Measurements from ENCODE around the gene S1PR3. TPM values are rescaled to one million over a fixed set of nuclear protein-coding genes. Genes with fewer than 3 reads are reported as not detected.

S1PR3 gene
- total and polyA plus RNA-seq, 12 donors = 3.6 to 61.6 (median 13.3) TPM

- 68 to 75% methylated on average over 10 of the region's 10 CpGs for WGBS, 2 donors
- ATAC-seq = peak in 3 of 8 donors; percentile 12 to 29 (median 14)
- H3K4me1 ChIP-seq = peaks cover 5 to 52% (median 32%) of the 10 kb centered on the region in 9 donors
- DNase-seq = no peak
- H3K4me3 ChIP-seq = no peak overlapping the region
- no peaks in the 10 kb centered on the region for H3K27me3 ChIP-seq
- no peaks in the 10 kb centered on the region for H3K36me3 ChIP-seq
- peaks cover 0 to 4% (median 0%) of the 10 kb centered on the region in 11 donors for H3K9me3 ChIP-seq
- TF ChIP-seq, protein P1, sequence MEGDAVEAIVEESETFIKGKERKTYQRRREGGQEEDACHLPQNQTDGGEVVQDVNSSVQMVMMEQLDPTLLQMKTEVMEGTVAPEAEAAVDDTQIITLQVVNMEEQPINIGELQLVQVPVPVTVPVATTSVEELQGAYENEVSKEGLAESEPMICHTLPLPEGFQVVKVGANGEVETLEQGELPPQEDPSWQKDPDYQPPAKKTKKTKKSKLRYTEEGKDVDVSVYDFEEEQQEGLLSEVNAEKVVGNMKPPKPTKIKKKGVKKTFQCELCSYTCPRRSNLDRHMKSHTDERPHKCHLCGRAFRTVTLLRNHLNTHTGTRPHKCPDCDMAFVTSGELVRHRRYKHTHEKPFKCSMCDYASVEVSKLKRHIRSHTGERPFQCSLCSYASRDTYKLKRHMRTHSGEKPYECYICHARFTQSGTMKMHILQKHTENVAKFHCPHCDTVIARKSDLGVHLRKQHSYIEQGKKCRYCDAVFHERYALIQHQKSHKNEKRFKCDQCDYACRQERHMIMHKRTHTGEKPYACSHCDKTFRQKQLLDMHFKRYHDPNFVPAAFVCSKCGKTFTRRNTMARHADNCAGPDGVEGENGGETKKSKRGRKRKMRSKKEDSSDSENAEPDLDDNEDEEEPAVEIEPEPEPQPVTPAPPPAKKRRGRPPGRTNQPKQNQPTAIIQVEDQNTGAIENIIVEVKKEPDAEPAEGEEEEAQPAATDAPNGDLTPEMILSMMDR (IDR thresholded peaks at IDR 0.05) = no peak
- intact Hi-C loops (cut with DNase I) = loop anchor here in 3 of 10 donors (5.0 to 10.0 kb wide), 3 partner anchors 37 to 146 kb away; partner anchors contain the start of gene S1PR3 (in 1 of the 3)
- peak overlapping the region in 9 of 10 donors; percentile 42 to 80 (median 64) for H3K27ac ChIP-seq
Measured at GRCh38 chr9:88950341-88951154, 40.7 kb upstream of the S1PR3 start.

- Histone ChIP-seq H3K4me1 (peaks cover 5 to 52% (median 32%) of the 10 kb centered on the region in 9 donors), H3K27me3 (no peaks in the 10 kb centered on the region), H3K27ac (peak overlapping the region in 2 of 10 donors; percentile 75 to 80), H3K9me3 (peaks cover 0 to 4% (median 0%) of the 10 kb centered on the region in 11 donors), H3K4me3 (no peak overlapping the region), H3K36me3 (no peaks in the 10 kb centered on the region)
- ATAC-seq (no peak), DNase-seq (no peak)
- intact Hi-C loops (cut with DNase I) = loop anchor here in 3 of 10 donors (5.0 to 10.0 kb wide), 3 partner anchors 36 to 146 kb away; partner anchors contain the start of gene S1PR3 (in 1 of the 3)
- 90 to 95% methylated on average over 1 of the region's 1 CpG for WGBS, 2 donors
- TF ChIP-seq, protein P1 (IDR thresholded peaks at IDR 0.05) = no peak
Measured at GRCh38 chr9:88951155-88951542, 40.1 kb upstream of the S1PR3 start.

GRCh38 chr9:88952086-88952615 lies 39.1 kb upstream of the S1PR3 start:
- H3K27ac ChIP-seq = no peak overlapping the region
- H3K4me3 ChIP-seq = no peak overlapping the region
- ATAC-seq (no peak), DNase-seq (no peak)
- WGBS, 2 donors = 91% methylated on average over 2 of the region's 2 CpGs
- intact Hi-C loops (cut with DNase I) = loop anchor here in 3 of 10 donors (5.0 to 10.0 kb wide), 3 partner anchors 35 to 147 kb away; partner anchors contain the start of gene S1PR3 (in 1 of the 3)
- H3K27me3 ChIP-seq = peaks cover 0 to 8% (median 0%) of the 10 kb centered on the region in 7 donors
- no peaks in the 10 kb centered on the region for H3K36me3 ChIP-seq
- H3K4me1 ChIP-seq = peaks cover 5 to 52% (median 32%) of the 10 kb centered on the region in 9 donors
- peaks cover 0 to 4% (median 0%) of the 10 kb centered on the region in 11 donors for H3K9me3 ChIP-seq
- TF ChIP-seq, protein P1 (IDR thresholded peaks at IDR 0.05) = no peak

DNA sequence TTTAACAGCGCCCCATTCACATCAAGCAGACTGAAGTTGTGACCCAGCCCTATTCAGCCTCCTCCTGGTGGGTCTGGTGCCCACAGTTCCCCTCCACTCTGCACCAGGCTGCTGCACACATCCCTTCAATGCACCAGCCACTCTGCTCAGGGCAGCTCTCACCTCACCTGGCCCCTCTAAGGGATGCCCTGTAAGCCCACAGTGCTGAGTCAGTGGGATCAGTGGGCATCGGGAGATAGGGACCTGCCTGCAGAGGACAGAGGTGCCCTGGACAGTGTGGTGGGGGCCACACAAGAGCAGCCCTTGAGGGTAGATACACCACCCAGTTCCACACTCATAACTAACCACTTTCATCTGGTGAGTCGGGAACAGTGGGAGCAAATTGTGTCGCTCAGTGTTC lies 38.3 kb upstream of the S1PR3 start:
- DNase-seq (no peak), ATAC-seq (peak in 1 of 8 donors; percentile 7)
- Histone ChIP-seq H3K27ac (peak overlapping the region in 8 of 10 donors; percentile 2 to 65 (median 53)), H3K9me3 (peaks cover 0 to 4% (median 0%) of the 10 kb centered on the region in 11 donors), H3K4me3 (no peak overlapping the region), H3K4me1 (peaks cover 5 to 52% (median 32%) of the 10 kb centered on the region in 9 donors), H3K36me3 (no peaks in the 10 kb centered on the region), H3K27me3 (peaks cover 0 to 9% (median 0%) of the 10 kb centered on the region in 7 donors)
- WGBS, 2 donors = 81 to 89% methylated on average over 4 of the region's 4 CpGs
- TF ChIP-seq, protein P1 (IDR thresholded peaks at IDR 0.05) = no peak
- intact Hi-C loops (cut with DNase I) = loop anchor here in 3 of 10 donors (5.0 to 10.0 kb wide), 3 partner anchors 34 to 148 kb away; partner anchors contain the start of gene S1PR3 (in 1 of the 3)
